HepG2 (cell line): ENCODE measurements around the gene CCDC57. TPM values are rescaled to one million over a fixed set of nuclear protein-coding genes. Genes with fewer than 3 reads are reported as not detected.

Experiments
- ARNTL ChIP-seq: sonication (generic); formaldehyde crosslinking; IDR thresholded peaks from 2 replicates; pipeline ENCODE4 v1.4.0; 2020; ENCODE audit warnings: mild to moderate bottlenecking, missing genetic modification reagents
- ETV6 ChIP-seq: sonication (generic); formaldehyde crosslinking; conservative IDR thresholded peaks from 2 replicates; pipeline ENCODE4 v1.4.0; 2020; ENCODE audit warnings: missing genetic modification reagents
- HOMEZ ChIP-seq: IDR thresholded peaks from 2 replicates; pipeline ENCODE4 v1.6.1; 2016; ENCODE audit warnings: low read depth
- NCOA2 ChIP-seq: sonication (generic); formaldehyde crosslinking; IDR thresholded peaks from 2 replicates; pipeline ENCODE4 v1.8.0; 2022; ENCODE audit warnings: inconsistent platforms
- NFE2L1 ChIP-seq: sonication (generic); formaldehyde crosslinking; IDR thresholded peaks from 2 replicates; pipeline ENCODE4 v1.4.0; 2020; ENCODE audit warnings: missing genetic modification reagents, mild to moderate bottlenecking, borderline replicate concordance
- PHF20 ChIP-seq: sonication (generic); formaldehyde crosslinking; IDR thresholded peaks from 2 replicates; pipeline ENCODE4 v1.5.0; 2020; ENCODE audit warnings: mild to moderate bottlenecking, missing genetic modification reagents
- PHF21A ChIP-seq: sonication (generic); formaldehyde crosslinking; IDR thresholded peaks from 2 replicates; pipeline ENCODE4 v1.5.0; 2020; ENCODE audit warnings: mild to moderate bottlenecking, missing genetic modification reagents
- PTBP1 ChIP-seq: fragments of 200-400 bp; formaldehyde crosslinking; IDR thresholded peaks from 2 replicates; pipeline ENCODE4 v1.6.1; 2018; ENCODE audit warnings: low read length, low read depth; ENCODE audit not compliant: poor library complexity, severe bottlenecking
- ZFP82 ChIP-seq: sonication (generic); formaldehyde crosslinking; IDR thresholded peaks from 2 replicates; pipeline ENCODE4 v1.5.1; 2020; ENCODE audit warnings: mild to moderate bottlenecking, missing genetic modification reagents, borderline replicate concordance
- ZNF407 ChIP-seq: sonication (generic); formaldehyde crosslinking; IDR thresholded peaks from one replicate; pipeline ENCODE4 v1.5.1; 2020; ENCODE audit warnings: mild to moderate bottlenecking, missing genetic modification reagents; ENCODE audit errors: not compliant biosample characterization
- ZNF432 ChIP-seq: sonication (generic); formaldehyde crosslinking; IDR thresholded peaks from 2 replicates; pipeline ENCODE4 v1.5.0; 2020; ENCODE audit warnings: missing genetic modification reagents, mild to moderate bottlenecking, borderline replicate concordance
- ZNF652 ChIP-seq: IDR thresholded peaks from 2 replicates; pipeline ENCODE4 v1.6.1; 2016; ENCODE audit warnings: low read depth, borderline replicate concordance
- ZNF660 ChIP-seq: sonication (generic); formaldehyde crosslinking; IDR thresholded peaks from 2 replicates; pipeline ENCODE4 v1.5.1; 2020; ENCODE audit warnings: mild to moderate bottlenecking, low read depth, missing genetic modification reagents, borderline replicate concordance
- ZNF674 ChIP-seq: sonication (generic); formaldehyde crosslinking; IDR thresholded peaks from 2 replicates; pipeline ENCODE4 v1.5.0; 2020; ENCODE audit warnings: low read depth, mild to moderate bottlenecking, missing genetic modification reagents
- ZNF776 ChIP-seq: sonication (generic); formaldehyde crosslinking; IDR thresholded peaks from 2 replicates; pipeline ENCODE4 v1.4.0; 2020; ENCODE audit warnings: mild to moderate bottlenecking, missing genetic modification reagents
- ZNF83 ChIP-seq: sonication (generic); formaldehyde crosslinking; IDR thresholded peaks from 2 replicates; pipeline ENCODE4 v1.4.0; 2020; ENCODE audit warnings: missing genetic modification reagents, mild to moderate bottlenecking, borderline replicate concordance
- polyA plus RNA-seq, 8 experiments: library from polyadenylated mRNA; depleted of rRNA in 3 of 8; stranded (reverse) in 7 of 8; unstranded in 1 of 8; fragments of >200 nt; fragmentation: Illumina TruSeq in 4 of 8; extraction: Trizol in 4 of 8; gene quantifications; 2 replicates each; pipeline versions ENCODE4 v1.2.1 to v1.2.3, GENCODE V29; 2011 to 2016; ENCODE audit warnings: low read depth in 4 of 8, missing spikeins in 1 of 8, mixed read lengths in 1 of 8; ENCODE audit not compliant: insufficient read depth in 1 of 8
- total RNA-seq, 5 experiments: library from RNA; depleted of rRNA; stranded (reverse); fragments of >200 nt; fragmentation: Illumina TruSeq; extraction: Trizol; gene quantifications; 2 replicates each; pipeline ENCODE4 v1.2.3, GENCODE V29; 2016; ENCODE audit warnings: low read depth in 1 of 5
- TF ChIP-seq, protein P1 (sequence below): sonication (generic); formaldehyde crosslinking; IDR thresholded peaks from 2 replicates; pipeline ENCODE4 v1.8.1; 2023; ENCODE audit warnings: mild to moderate bottlenecking, moderate library complexity, missing genetic modification reagents

The CCDC57 gene
- total and polyA plus RNA-seq, 2 of the 13 experiments (the other 11 are each of a cell fraction or from before 2014, with no cell fraction given) = 59.3 to 59.9 TPM

GRCh38 chr17:82212331-82213250 lies at the start of gene CCDC57 (continued):
- TF ChIP-seq ZNF407 (CRISPR knock-in tag) (peak; percentile 39), ZNF432 (0 out of 2 replicates have a peak, but pooled peaks have one; percentile 28), ZNF776 (peak; percentile 77; the same call in 1 of the 2 replicates), ZNF83 (CRISPR knock-in tag) (0 out of 2 replicates have a peak, but pooled peaks have one; percentile 88), ZNF652 (CRISPR knock-in tag) (no peak), PHF20 (CRISPR knock-in tag) (peak; percentile 86), ZNF660 (no peak), ZNF674 (CRISPR knock-in tag) (peak; percentile 9; the same call in 1 of the 2 replicates), NFE2L1 (CRISPR knock-in tag) (no peak), PHF21A (CRISPR knock-in tag) (peak; percentile 90), ZFP82 (CRISPR knock-in tag) (peak; percentile 77), PTBP1 (peak; percentile 17), NCOA2 (CRISPR knock-in tag) (peak; percentile 42; the same call in 1 of the 2 replicates), HOMEZ (CRISPR knock-in tag) (no peak), ARNTL (peak; percentile 65; the same call in 1 of the 2 replicates), ETV6 (peak; percentile 70; the same call in 1 of the 2 replicates)
- TF ChIP-seq, protein P1, sequence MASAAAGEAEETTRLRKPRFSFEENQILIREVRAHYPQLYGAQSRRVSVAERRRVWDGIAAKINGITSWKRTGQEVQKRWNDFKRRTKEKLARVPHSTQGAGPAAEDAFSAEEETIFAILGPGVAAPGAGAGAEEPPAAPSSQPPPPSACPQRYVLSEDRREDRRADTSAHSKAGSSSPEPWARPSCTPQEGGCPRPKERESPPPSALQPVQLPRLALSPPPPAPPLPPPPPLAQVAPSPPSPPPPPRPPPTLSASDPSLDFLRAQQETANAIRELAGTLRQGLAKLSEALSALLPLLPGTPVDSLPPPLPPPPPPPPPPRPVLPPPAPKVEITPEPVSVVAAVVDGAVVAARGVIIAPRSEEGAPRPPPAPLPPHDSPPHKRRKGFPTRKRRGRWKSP (CRISPR knock-in tag) = peak; percentile 72; the same call in 1 of the 2 replicates
